HG03521 (cell line): ENCODE results near the gene MAPK6.
"Not testable (repeated sequence)": the region's sequence is repeated elsewhere in the genome, so short reads cannot be mapped to it uniquely, and the experiment has no call there.

ENCODE experiments used
- ATAC-seq: cut with Tn5 transposase; IDR thresholded peaks from one replicate; pipeline ENCODE4 v1.9.1; 2021; ENCODE audit warnings: mild to moderate bottlenecking, moderate library complexity; ENCODE audit not compliant: unreplicated experiment

MAPK6 gene

GRCh38 chr15:52018693-52019393 is at the start of gene MAPK6:
Gene MAPK6, plus strand, starts transcription at chr15:52019219. Its CDS starts 27,242 bp downstream, at chr15:52046461.
- ATAC-seq = peak; percentile 69

GRCh38 chr15:51969728-51970127 is 49.3 kb upstream of the MAPK6 start:
- ATAC-seq = no peak

- no peak for ATAC-seq
Observed at GRCh38 chr15:51970132-51970817, 48.7 kb upstream of the MAPK6 start.

- peak; percentile 10 for ATAC-seq
Observed at GRCh38 chr15:51971032-51971374, 48.0 kb upstream of the MAPK6 start.

GRCh38 chr15:51971375-51972133 is 47.5 kb upstream of the MAPK6 start, which contains the start of gene LEO1:
Gene LEO1, minus strand, starts transcription at chr15:51971778. Its CDS starts 33 bp downstream, at chr15:51971745.
- ATAC-seq = peak; percentile 72

- no peak for ATAC-seq
Observed at GRCh38 chr15:51973220-51973619, 45.8 kb upstream of the MAPK6 start.

- ATAC-seq = no peak
Observed at GRCh38 chr15:51973775-51974174, 45.2 kb upstream of the MAPK6 start.

- ATAC-seq = peak; percentile 85
Observed at GRCh38 chr15:51982013-51982769, 36.8 kb upstream of the MAPK6 start.

GRCh38 chr15:51982770-51983103 is 36.3 kb upstream of the MAPK6 start:
- ATAC-seq = no peak

GRCh38 chr15:51991141-51991540 is 27.9 kb upstream of the MAPK6 start:
- no peak for ATAC-seq

- ATAC-seq = no peak
Observed at GRCh38 chr15:51992953-51993352, 26.1 kb upstream of the MAPK6 start.

GRCh38 chr15:52002351-52002750 is 16.7 kb upstream of the MAPK6 start:
- no peak for ATAC-seq

- ATAC-seq = not testable (repeated sequence)
Observed at GRCh38 chr15:52003089-52003488, 15.9 kb upstream of the MAPK6 start.

GRCh38 chr15:52003710-52004109 is 15.3 kb upstream of the MAPK6 start:
- ATAC-seq = no peak

- no peak for ATAC-seq
Observed at GRCh38 chr15:52004806-52005205, 14.2 kb upstream of the MAPK6 start.

GRCh38 chr15:52005748-52006701 is 13.0 kb upstream of the MAPK6 start:
- peak; percentile 72 for ATAC-seq

- peak; percentile 34 for ATAC-seq
Observed at GRCh38 chr15:52006702-52007340, 12.2 kb upstream of the MAPK6 start.

- ATAC-seq = no peak
Observed at GRCh38 chr15:52008359-52008697, 10.7 kb upstream of the MAPK6 start.

GRCh38 chr15:52008698-52009434 is 10.2 kb upstream of the MAPK6 start:
- ATAC-seq = no peak
